ENCODE results near the gene ARHGEF38.

DNA sequence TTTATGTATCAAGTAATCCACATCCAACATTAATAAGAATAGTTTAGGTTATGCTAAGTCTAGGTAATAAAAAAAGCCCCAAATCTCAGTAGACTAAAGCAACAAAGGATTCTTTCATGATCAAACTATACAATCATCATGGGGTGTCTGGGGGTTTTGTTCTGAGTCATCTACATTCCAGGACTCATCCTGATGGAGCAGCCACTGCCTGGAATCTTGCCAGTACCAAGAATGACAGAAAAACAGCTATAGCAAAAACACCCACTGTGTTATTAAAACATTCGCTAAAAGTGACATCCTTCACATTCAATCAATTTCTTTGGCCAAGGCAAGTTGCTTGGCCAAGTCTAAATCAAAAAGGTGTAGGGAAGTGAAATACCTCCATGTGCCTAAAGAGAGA is 3.9 kb upstream of the ARHGEF38 start:
- no peak for TF ChIP-seq CTCF (IDR thresholded peaks at IDR 0.05 in 4 of 5, conservative IDR thresholded peaks at IDR 0.05 in 1 of 5)
- no peak for TF ChIP-seq POLR2A (IDR thresholded peaks at IDR 0.05)

Measured in gastrocnemius medialis (tissue), 4 donors.